Embryonic facial prominence (tissue), 1 donor: Measurements from ENCODE around the gene S100B.

Experiments
- DNase-seq: peaks from one replicate; pipeline ENCODE4 v3.0.0-alpha.2; 2016; ENCODE audit errors: extremely low spot score

Gene S100B

GRCh38 chr21:46627726-46628125 lies 22.8 kb upstream of the S100B start:
- no peak for DNase-seq

- no peak for DNase-seq
These were observed 22.2 kb upstream of the S100B start for GRCh38 chr21:46626975-46627501.

GRCh38 chr21:46626536-46626935 lies 21.7 kb upstream of the S100B start:
- DNase-seq, result no peak

- no peak for DNase-seq
These were observed 20.9 kb upstream of the S100B start for GRCh38 chr21:46625759-46626158.

- no peak for DNase-seq
These were observed 19.2 kb upstream of the S100B start for GRCh38 chr21:46624050-46624449.

- DNase-seq, result no peak
These were observed 17.3 kb upstream of the S100B start for GRCh38 chr21:46622226-46622625.

- no peak for DNase-seq
These were observed 16.7 kb upstream of the S100B start for GRCh38 chr21:46621457-46622182.

- no peak for DNase-seq
These were observed 16.0 kb upstream of the S100B start for GRCh38 chr21:46620846-46621245.

- DNase-seq, result no peak
These were observed 15.0 kb upstream of the S100B start for GRCh38 chr21:46619846-46620245.

GRCh38 chr21:46618738-46619379 lies 14.0 kb upstream of the S100B start:
- DNase-seq, result no peak

- no peak for DNase-seq
These were observed 12.6 kb upstream of the S100B start for GRCh38 chr21:46617267-46618051.

GRCh38 chr21:46616656-46617055 lies 11.8 kb upstream of the S100B start:
- DNase-seq, result no peak

GRCh38 chr21:46616050-46616449 lies 11.2 kb upstream of the S100B start:
- DNase-seq, result no peak

- no peak for DNase-seq
These were observed 8.5 kb upstream of the S100B start for GRCh38 chr21:46613391-46613790.

GRCh38 chr21:46610018-46610701 lies 5.3 kb upstream of the S100B start:
- no peak for DNase-seq

GRCh38 chr21:46608672-46609111 lies 3.8 kb upstream of the S100B start:
- no peak for DNase-seq

- DNase-seq, result no peak
These were observed 2.8 kb upstream of the S100B start for GRCh38 chr21:46607636-46608035.

- no peak for DNase-seq
These were observed 1.5 kb upstream of the S100B start for GRCh38 chr21:46606427-46606813.

GRCh38 chr21:46605767-46606426 lies 1.0 kb upstream of the S100B start:
- DNase-seq, result no peak

GRCh38 chr21:46604329-46604974 lies 430 bp downstream of the S100B start:
- DNase-seq, result no peak

- no peak for DNase-seq
These were observed 1.7 kb downstream of the S100B start for GRCh38 chr21:46603228-46603627.
